ENCODE data around the gene FLT3LG.

- TF ChIP-seq CTCF (conservative IDR thresholded peaks at IDR 0.05; ENCODE audit: low read depth in 2 of 2) (no peak), REST (IDR thresholded peaks at IDR 0.05; ENCODE audit: unreplicated experiment) (no peak), EZH2 (IDR thresholded peaks at IDR 0.05; ENCODE audit: low read depth, unreplicated experiment) (no peak), EZH2phosphoT487 (IDR thresholded peaks at IDR 0.05; ENCODE audit: unreplicated experiment) (no peak), POLR2AphosphoS5 (IDR thresholded peaks at IDR 0.05; ENCODE audit: low read depth) (no peak), JUNB (IDR thresholded peaks at IDR 0.05; ENCODE audit: unreplicated experiment) (no peak), ZNF331 (CRISPR knock-in tag; IDR thresholded peaks at IDR 0.05; ENCODE audit: low read depth) (no peak), CREB1 (CRISPR knock-in tag; IDR thresholded peaks at IDR 0.05; ENCODE audit: low read depth) (no peak), ETS1 (IDR thresholded peaks at IDR 0.05) (no peak)
These were observed 36.8 kb upstream of the FLT3LG start for GRCh38 chr19:49437231-49437630.
